ENCODE data around the gene RND1. TPM values are rescaled to one million over a fixed set of nuclear protein-coding genes. Genes with fewer than 3 reads are reported as not detected.

RND1 gene
- total and polyA plus RNA-seq, 2 of the 13 experiments (the other 11 are each of a cell fraction or from before 2014, with no cell fraction given), result 1.8 to 1.9 TPM

GRCh38 chr12:48815126-48816110, 50.3 kb downstream of the RND1 start (continued):
- TF ChIP-seq TRAFD1 (CRISPR knock-in tag; IDR thresholded peaks at IDR 0.05; ENCODE audit: borderline replicate concordance), result no peak
- TF ChIP-seq HINFP (CRISPR knock-in tag; IDR thresholded peaks at IDR 0.05; ENCODE audit: low read depth), result no peak
- TF ChIP-seq STAT5B (CRISPR knock-in tag; IDR thresholded peaks at IDR 0.05), result no peak
- no peak for TF ChIP-seq ZNF558 (CRISPR knock-in tag; IDR thresholded peaks at IDR 0.05; ENCODE audit: borderline replicate concordance)
- no peak for TF ChIP-seq IRF9 (CRISPR knock-in tag; IDR thresholded peaks at IDR 0.05; ENCODE audit: borderline replicate concordance)
- no peak for TF ChIP-seq TEF (CRISPR knock-in tag; IDR thresholded peaks at IDR 0.05)
- no peak for TF ChIP-seq ZNF792 (CRISPR knock-in tag; IDR thresholded peaks at IDR 0.05)
- no peak for TF ChIP-seq ZNF24 (IDR thresholded peaks at IDR 0.05)
- peak; percentile 10; the same call in 1 of the 2 replicates for TF ChIP-seq SRY (CRISPR knock-in tag; IDR thresholded peaks at IDR 0.05)
- no peak for TF ChIP-seq PHF21A (CRISPR knock-in tag; IDR thresholded peaks at IDR 0.05)
- TF ChIP-seq TFDP2 (CRISPR knock-in tag; IDR thresholded peaks at IDR 0.05), result peak; percentile 11; the same call in 1 of the 2 replicates
- no peak for TF ChIP-seq HDAC6 (IDR thresholded peaks at IDR 0.05; ENCODE audit: low read depth, low read length)
- no peak for TF ChIP-seq ZNF597 (CRISPR knock-in tag; IDR thresholded peaks at IDR 0.05)
- TF ChIP-seq ZNF773 (CRISPR knock-in tag; IDR thresholded peaks at IDR 0.05; ENCODE audit: borderline replicate concordance), result no peak
- peak; percentile 79 for TF ChIP-seq ZNF746 (CRISPR knock-in tag; IDR thresholded peaks at IDR 0.05)
- no peak for TF ChIP-seq TP53 (CRISPR knock-in tag; conservative IDR thresholded peaks at IDR 0.05)
- no peak for TF ChIP-seq GRHL1 (CRISPR knock-in tag; conservative IDR thresholded peaks at IDR 0.05)
- TF ChIP-seq RFX5 (IDR thresholded peaks at IDR 0.05; ENCODE audit: low read depth, low read length), result no peak

Data from HepG2 (cell line).